Hypothalamus (tissue), 51 donors: ENCODE measurements around the gene DOCK2.

Experiments used
- DNase-seq, 51 donors: peaks; one replicate each; lab custom pipeline; 2025; lab: John Stamatoyannopoulos, UW

DOCK2 gene

DNA sequence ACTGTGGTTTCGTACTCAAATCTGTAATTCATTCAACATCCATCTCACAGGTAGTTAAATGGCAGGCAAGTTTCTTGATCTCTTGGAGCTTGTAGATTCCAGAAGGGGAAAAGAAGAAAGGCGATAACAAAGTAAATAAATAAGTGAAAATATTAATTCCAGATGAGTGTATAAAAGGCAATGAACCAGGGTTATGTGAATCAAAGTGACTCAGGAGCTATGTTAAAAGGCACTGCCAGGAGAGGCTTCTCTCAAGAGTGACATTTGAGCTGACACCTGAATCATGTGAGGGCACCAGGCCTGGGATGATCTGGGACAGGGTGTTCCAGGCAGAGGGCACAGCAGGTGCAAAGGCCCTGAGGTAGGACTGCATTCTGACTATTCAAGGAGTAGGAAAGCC lies 45.0 kb downstream of the DOCK2 start:
- DNase-seq: no peak

DNA sequence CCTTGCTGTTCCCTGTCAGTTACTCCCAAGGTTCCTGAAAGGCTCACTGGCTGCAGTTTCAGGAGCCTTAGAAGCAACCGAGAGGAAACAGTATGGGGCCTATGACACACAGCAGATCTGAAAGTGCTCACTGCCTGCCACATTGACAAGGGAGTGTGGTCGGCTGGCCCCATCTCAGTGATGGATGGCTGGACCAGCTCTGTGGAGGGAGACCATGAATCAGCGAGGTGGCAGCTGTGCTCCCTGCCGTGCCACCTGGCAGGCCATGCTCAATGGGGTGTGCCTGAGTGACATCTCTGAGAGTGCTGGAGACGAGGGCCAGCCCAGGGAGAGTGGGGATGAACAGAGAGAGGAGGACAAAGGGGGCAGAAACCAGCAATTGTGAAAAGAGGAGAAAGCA lies 49.1 kb downstream of the DOCK2 start:
- no peak for DNase-seq

DNA sequence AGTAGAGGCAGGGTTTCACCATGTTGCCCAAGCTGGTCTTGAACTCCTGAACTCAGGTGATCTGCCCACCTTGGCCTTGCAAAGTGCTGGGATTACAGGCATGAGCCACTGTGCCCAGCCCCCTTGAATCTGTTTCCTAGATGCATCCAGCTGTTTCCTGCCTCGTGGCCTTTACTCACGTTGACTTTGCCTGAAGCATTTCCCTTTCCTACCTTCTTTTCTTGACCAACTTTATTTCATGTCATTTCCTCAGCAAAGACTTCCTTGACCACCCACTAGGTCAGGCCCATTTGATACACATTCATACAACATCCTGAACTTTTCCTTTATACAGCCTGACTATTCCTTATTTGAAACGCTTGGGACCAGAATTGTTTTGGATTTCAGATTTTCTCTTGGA lies 51.0 kb downstream of the DOCK2 start:
- no peak for DNase-seq

DNA sequence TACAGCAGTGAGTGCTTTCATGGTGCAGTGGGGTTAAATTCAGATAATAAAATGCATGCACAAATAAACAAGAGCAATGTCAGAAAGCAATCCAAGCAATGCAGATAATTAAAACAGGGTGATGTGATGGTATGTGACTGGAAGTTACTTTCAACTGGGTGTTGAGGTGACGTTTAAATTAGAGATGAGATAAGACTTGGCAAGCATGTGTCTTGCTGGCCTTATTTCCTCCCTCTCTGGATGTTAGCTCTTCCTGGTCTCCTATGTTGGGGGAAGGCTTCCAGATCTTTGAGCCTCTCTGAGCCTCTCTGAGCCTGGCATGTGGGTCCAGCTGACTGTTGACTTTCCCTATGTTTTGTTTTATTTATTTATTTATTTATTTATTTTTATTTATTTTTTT lies 54.4 kb downstream of the DOCK2 start:
- no peak for DNase-seq

DNA sequence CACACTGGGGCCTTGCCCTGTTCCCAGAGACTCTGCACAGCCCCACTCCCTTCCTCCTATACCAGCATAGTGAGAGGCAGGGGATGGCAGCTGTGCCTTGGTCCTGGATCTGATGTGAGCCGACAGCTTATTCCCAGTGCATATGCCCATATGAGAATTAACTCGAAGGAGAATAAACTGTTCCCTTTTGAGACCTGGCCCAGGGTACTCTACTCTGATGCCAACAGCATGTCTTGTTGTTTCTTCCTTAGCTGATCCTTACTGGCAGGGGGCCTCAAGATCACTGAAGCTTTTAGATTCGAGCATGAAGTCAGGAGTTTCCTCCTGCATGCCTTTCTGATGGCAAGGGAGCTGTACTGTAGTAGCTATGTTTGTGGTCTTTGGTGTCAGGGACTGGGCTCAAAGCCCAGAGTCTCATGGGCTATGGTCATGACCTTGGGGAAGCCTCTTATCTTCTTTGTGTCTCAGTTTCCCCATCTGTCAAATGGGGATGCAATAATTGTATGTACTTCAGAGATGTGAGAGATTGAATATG lies 57.1 kb downstream of the DOCK2 start:
- DNase-seq: no peak

DNA sequence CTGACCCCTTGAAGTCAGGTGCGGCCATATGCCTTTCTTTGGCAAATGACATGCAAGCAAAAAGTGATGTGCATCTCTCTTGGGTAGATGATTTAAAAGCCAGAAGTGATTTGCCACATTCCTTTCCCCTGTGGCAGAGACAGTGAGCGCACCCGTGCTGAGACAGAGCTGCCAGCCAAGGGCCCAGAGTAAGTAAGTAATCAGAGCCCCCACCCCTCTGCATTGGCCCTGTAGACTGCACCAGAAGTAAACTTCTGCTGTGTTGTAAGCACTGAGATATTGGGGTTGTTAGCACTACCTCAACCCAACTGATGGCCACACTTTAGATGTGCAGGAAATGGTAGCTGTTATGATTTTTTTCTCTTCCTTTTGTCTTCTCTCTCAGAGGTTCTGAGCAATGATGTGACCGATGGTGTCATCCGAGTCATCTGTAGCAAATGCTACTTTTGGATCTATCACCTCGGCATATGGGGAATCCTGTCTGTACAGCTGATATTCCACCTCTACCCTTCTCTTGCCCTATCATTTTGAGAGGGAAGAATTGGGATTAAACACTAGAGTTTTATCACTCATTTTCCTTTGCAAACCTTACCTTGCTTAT lies 58.0 kb downstream of the DOCK2 start:
- no peak for DNase-seq

DNA sequence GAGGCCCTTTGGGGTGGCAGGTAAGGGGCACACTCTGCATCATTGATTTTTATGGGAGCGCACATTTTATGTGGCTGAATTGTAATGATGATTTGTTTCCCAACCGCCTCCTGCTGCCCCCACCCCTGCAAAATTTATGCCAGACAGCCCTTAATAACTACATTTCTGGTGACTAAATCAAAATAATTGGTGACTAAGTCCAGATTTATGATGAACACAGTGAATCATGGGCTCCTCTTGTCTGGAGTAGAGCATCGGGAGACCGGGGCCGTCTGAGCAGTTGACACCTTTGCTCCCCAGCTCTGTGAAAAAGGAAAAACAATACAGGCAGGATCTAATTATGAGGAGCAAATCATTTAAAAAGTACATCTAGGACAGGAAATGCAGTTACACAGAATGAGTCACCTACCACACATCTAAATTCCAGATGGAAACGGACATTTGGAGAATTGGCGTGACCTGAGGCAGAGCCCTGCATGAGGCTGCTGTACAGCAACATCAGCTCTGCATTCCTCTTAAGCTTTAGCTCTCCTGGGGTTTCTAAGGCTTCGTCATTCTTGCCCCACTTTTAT lies 58.9 kb downstream of the DOCK2 start:
- no peak for DNase-seq

DNA sequence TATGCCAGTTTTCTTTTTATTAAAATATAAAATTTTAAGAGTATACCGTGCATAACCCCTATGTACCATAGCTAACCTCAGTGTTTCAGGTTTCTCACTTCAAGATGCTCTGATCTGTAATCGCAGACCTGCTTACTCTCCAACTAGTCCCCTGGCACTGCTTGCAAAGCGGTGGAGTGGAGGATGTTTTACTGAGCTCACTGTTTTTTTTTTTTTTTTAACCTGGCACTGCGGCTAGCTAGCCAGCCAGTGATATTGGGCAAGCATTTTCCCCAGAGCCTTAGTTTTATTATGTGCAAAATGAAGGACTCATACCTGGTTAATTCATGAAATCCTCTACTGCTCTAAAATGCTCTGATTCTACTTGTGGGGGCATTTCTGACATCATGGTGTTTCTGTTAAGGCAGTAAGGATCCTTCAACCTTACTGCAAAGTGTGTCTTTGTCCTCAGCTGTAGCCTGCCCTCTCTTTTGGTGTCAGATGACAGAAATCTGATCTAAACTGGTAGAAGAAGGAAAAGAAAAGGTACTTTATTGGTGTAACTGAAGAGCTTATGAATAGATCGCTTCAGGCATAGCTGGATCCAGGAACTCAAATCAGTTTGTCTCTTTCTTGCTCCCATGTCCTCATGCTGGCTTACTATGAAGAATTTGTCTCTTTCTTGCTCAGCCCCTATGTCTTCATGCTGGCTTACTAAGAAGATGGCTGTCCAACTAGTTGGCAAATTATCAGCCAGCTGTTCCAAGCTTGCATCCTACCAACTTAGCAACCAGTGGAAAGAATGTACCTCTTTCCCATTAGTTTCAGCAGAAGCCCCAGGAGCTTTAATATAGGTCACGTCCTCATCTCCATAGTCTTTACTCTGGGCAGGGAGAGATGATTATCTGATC lies 59.8 kb downstream of the DOCK2 start:
- no peak for DNase-seq

DNA sequence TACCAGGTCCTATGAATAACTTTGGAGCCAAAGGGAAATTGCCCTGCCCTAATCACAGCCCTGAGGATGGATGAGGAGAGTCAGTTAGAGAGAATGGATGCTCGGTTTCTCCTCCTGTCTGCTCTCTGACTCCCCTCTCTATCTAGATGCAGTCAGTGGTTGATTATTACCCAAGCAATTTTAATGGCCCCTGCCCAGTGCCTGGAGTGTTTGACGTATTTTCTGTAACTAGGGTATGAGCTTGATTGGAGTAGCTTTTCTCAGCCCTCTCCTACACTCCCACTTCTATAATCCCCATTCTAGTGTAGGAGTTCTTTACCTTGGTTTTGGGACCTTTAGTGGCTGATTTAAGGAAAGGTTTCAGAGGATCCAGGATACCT lies 60.4 kb downstream of the DOCK2 start:
- DNase-seq: no peak

DNA sequence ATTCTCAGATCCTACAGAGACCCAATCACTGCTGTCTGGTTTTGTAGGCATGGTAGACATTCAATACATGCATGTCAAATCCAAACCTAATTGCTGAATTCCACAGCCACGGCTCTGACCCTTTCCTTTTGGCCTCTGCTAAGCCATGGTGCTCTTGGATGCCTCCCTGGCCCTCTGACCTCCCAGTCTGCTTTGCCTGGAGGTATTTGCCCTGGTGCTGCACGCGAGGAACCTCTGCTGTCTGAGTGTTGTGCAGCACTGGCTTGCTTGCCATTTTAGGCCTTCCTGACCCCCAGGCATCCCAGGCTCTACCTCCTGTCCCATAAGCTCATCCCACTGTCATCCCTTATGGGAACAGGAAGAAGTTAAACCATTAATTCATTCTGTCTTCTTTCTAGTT lies 60.9 kb downstream of the DOCK2 start:
- DNase-seq: no peak

DNA sequence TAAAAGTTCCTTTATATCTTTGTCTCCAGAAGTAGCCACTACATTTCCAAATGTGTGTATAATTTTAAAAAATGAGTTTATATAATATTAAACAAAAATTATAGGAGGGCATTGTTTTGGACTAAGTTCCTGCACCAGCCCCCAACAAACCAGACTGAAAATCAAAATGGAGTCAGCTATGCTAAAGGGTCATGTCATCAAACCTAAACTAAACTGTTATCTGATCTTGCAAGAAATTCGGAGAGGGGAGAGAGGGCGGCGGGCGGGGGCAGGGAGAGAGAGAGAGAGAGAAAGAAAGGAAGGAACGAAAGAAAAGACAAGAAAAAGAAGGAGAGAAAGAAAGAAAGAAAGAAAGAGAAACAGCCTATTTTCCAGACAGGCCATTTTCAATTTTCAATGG lies 63.5 kb downstream of the DOCK2 start:
- no peak for DNase-seq

DNA sequence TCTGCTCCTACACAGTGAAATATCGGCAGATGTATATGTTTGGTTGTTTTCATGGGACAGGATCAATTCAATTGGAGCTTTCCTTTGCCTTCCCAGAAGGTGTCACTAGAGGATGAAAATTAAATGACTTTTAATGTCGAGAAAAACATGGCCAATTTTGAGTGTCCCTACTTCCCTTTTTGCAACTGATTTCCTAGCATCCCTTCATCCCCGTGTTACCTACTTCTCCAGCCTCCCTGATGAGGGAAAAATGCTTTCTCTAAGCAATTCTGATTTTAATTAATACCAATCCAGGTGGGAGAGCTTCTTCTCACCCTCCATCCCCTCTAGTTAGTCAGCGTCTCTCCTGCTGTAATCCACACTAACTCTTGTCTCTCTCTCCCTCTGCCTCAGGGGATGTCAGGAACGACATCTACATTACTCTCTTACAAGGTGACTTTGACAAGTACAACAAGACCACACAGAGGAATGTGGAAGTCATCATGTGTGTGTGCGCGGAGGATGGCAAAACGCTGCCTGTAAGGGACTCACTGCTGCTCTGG lies 64.9 kb downstream of the DOCK2 start:
- DNase-seq: peak in 1 of 51 donors; percentile 30

DNA sequence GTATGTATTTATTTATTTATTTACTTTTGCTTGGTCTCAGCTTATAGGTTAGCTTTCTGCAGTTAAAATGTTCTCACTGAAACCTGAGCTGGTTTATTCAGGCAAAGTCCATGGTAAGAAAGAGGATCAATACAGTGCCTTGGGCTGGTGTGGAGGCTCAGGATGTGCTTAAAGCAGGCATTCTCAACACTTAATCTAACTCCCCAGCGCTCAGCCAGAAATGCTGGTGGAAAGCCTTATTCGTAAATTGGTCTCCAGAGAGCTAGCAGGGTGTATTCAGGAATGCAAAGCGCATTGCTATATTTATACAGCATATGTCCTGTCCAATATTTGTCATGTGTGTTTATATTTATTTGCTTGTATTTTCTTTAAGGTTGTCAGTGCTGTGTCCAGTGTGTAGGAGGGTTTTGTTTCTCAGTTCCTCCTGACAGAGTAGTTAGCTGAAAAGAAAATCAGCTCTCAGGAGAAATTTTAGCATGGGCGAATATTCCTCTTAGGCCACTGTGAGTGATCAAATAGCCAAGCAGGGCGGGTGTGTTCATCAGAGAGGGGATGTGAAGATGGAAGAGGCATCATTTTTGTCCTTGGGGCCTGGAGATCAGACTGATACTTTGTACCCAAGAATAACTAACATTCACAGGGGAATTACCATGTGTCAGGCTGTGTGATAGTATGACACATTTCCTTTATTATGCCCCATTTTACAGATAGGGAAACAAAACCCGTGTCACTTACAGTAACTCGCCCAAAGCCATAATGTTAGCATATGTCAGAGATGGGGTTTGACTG lies 65.8 kb downstream of the DOCK2 start:
- no peak for DNase-seq

DNA sequence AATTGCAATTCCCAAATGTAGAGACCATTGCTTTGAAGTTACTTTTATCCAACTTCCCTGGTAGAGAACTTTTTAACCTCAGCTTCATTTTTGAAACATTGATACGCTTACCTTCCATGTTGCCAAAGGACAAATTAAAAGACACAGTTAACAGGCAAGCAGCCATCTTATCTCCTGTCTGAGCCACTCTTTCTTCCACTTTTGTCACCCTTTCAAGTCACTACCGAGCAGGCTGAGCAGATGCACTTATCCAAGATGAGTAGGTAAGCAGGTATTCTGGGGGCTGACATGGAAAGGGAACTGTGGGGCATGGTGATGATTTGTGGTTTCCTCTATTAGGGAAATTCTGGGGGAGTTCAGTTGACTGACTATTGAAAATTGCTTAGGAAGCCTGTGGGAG lies 66.7 kb downstream of the DOCK2 start:
- no peak for DNase-seq

DNA sequence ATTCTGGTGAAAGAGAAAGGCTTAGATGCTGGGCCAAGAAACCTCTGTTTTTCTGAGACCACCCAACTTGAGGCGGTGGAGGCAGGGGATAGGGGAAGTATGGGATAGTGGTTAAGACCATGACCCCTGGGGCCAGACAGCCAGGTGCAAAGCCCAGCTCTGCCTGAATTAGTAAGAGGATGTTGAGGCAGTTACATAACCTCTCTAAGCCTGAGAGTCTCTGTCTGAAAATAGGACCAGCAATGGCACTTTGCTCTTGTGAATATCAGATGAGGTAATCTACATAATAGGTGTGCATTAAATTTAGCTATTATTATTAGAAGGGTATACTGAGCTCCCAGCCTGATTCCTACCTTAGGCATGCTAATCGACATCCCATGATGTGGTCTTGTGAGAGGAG lies 68.2 kb downstream of the DOCK2 start:
- no peak for DNase-seq

DNA sequence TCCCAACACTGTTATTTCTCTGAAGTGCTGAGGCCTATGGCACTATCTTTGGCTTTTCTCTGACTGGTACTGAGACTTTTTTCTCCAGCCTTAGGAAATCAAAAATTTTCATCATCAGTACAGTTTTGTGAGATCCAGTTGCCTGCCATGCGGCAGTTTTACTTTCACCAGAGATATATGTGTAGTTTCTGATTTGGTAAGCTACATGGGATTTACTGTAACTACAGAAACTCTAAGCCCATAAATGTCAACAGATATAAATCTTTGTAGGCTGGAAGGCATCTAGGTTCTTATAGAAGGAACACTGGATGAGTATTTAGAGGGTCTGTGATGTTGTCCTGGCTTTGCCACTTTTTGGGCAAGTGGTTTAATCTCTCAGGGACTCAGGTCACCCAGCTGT lies 69.0 kb downstream of the DOCK2 start:
- no peak for DNase-seq

DNA sequence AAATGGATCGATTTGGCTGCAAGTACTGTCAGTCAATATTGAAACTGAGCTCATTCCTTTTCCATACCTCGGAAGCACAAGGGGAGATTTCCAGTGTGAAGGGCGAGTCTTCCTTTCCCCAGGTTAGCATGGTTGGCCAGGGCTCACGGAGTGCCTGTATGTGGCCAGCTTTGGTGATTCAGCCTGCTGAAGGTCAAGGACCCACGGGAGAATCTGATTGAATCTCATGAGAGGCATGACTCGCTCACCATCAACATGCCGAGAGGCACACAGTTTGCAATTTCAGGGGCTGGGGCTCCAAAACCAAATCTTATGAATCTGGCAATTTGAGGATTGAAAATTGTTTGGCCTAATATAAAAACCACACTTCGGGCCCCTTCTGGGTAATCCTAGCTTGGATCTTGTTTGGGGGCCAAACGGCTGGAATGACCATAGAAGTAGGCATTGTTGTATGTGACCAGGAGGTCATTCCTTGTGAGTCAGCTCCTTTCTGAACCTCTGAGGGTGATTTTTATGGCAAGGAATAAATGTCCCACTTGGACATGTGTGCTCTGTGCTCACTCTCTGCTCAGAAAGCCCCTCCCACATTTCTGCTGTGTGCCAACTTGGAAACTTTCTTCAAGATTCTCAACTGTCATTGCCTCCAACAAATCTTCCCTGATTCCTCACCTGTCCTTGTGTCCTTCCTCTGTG lies 69.8 kb downstream of the DOCK2 start:
- DNase-seq: peak in 1 of 51 donors; percentile 4

DNA sequence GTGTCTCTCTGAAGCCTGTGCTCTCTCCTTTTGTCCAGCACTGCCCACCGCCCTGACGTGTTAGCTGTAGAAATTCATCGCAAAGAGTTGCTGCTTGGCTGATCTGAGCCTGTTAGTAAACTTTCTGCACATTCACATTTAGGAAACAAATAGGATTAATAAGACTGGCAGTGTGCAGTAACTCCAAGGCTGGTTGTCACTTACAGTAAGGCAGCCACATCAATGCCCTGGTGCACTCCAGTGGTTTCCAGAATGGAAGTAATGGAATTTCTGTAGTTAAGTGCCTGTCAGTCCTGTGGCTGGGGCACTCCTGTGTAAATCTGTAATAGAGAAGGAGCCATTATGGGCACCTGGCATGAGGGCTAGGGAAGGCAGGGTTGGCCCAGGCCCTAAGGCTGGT lies 70.6 kb downstream of the DOCK2 start:
- DNase-seq: no peak

DNA sequence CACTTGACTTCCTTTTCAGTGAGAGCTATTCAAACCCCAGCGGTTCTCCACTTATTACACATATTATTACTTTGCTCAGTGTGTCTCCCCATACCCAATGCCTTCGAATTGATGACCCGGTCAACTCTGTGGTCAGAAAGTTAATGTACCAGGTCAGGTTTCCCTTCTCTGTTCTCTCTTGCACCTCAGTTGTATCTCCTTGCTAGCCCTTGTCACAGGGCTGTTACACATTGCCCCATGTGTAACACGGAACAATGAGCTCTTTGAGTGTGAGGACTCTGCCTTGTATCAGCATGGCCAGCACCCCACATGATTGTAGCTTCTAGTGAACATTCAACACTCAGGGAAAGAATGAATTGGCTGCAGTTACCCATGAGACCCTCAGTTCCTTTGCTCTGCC lies 73.6 kb downstream of the DOCK2 start:
- peak in 17 of 51 donors; percentile 2 to 39 (median 17) for DNase-seq

DNA sequence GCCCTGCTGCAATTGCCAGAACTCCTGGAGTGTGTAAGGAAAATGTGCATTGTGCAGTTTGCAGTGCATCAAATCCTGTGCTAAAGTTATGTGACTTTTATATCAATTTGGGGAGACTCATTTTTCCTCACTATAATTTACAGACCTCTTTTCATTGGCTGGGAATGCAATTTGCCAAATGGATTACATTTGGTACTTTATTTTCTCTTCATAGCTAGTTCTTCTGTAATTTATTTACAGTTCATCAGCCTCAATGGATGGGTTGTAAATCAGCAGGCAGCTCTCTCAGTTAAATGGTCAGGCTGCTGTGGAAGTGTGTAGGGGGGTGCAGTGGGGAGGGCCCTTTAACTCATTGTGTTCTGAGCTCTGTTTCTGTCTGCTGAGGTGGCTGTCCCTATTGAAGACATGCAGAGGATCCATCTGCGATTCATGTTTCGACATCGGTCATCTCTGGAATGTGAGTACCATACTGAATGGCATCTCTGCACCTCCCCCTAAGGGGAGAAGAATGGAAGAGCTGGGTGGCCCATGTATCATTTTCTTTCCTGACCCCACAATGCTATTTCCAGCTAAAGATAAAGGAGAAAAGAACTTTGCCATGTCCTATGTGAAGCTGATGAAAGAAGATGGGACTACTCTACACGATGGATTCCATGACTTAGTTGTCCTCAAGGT lies 74.6 kb downstream of the DOCK2 start:
- no peak for DNase-seq
